ENCODE results near the gene PALD1.

- TF ChIP-seq CTCF (IDR thresholded peaks at IDR 0.05), result no peak
- TF ChIP-seq POLR2AphosphoS5 (IDR thresholded peaks at IDR 0.05), result no peak
- TF ChIP-seq POLR2A (IDR thresholded peaks at IDR 0.05), result no peak
Measured at GRCh38 chr10:70598857-70599295, 120.3 kb downstream of the PALD1 start.

Measured in breast epithelium (tissue), 3 donors.